Hippocampal formation (tissue), 2 donors: ENCODE measurements around the gene NPEPL1.

Experiments used
- DNase-seq, 2 donors: peaks; one replicate each; lab custom pipeline; 2025; lab: John Stamatoyannopoulos, UW

The NPEPL1 gene

DNA sequence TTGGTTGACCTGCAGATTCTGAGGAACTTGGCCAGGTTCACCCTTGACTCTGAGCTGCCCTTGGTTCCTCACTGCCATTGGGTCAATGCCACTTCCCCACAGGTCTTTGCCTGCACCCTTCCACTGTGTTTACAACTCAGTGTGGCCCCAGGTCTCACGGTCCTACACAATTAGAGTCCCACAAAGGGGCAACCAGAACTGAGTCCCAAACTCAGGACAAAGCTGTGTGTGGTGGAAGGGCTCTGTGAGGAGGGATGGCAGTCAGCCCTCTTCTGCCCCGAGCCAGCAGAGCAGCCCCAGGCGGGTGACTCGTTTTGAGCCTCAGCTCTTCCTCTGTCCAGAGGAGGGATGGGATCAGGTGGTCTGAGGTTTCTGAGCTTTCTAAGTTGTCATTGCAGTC lies 69.5 kb downstream of the NPEPL1 start:
- no peak for DNase-seq

DNA sequence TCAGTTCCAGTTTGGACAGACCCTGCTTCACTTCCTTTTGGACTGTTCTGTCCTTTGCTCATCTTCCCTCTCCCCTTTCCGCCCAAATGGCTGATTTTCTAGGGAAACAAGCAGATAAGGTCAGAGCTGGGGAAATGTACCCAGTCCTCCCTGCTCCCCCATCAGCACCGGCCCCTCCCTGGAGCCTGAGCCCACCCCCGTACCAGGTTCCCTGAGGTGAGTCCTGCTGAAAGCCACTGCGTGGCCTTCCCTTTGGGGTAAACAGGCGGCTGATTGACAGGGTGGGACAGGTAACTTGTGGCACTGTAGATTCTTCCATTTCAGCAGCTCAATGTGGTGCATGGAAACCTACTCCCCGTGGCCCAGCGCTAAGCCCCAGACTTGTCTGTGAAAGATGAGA lies 70.5 kb downstream of the NPEPL1 start:
- no peak for DNase-seq
